Neural progenitor cell (in vitro differentiated cells): Measurements from ENCODE around the gene DDX5. TPM values are rescaled to one million over a fixed set of nuclear protein-coding genes. Genes with fewer than 3 reads are reported as not detected.

Experiments used
- DNase-seq: peaks from one replicate; pipeline ENCODE4 v3.0.0-alpha.2; 2016; ENCODE audit warnings: low spot score
- H2AFZ ChIP-seq: fragments of 200-600 bp; sonication (generic); replicated peaks from 2 replicates; pipeline ENCODE4 v1.6.1; 2016; ENCODE audit warnings: antibody characterized with exemption
- H3F3A ChIP-seq: fragments of 200-600 bp; sonication (generic); 2 replicates; pipeline ENCODE4 v1.6.1; 2016; ENCODE audit warnings: antibody characterized with exemption, low read depth
- H3K27ac ChIP-seq: fragments of 200-600 bp; sonication (generic); 2 replicates; pipeline ENCODE4 v1.5.1; 2016; ENCODE audit warnings: mild to moderate bottlenecking
- H3K27me3 ChIP-seq: fragments of 200-600 bp; sonication (generic); 2 replicates; pipeline ENCODE4 v1.6.1; 2016; ENCODE audit warnings: mild to moderate bottlenecking, moderate library complexity
- H3K36me3 ChIP-seq: fragments of 200-600 bp; sonication (generic); 2 replicates; pipeline ENCODE4 v1.5.1; 2016
- H3K4me1 ChIP-seq: fragments of 200-600 bp; sonication (generic); 2 replicates; pipeline ENCODE4 v1.6.1; 2016; ENCODE audit warnings: mixed run types
- H3K4me2 ChIP-seq: fragments of 200-600 bp; sonication (generic); 2 replicates; pipeline ENCODE4 v1.6.1; 2016
- H3K4me3 ChIP-seq: fragments of 200-600 bp; sonication (generic); 2 replicates; pipeline ENCODE4 v1.5.1; 2016
- H3K79me2 ChIP-seq: fragments of 200-600 bp; sonication (generic); 2 replicates; pipeline ENCODE4 v1.6.1; 2016; ENCODE audit warnings: low read depth
- H3K9ac ChIP-seq: fragments of 200-600 bp; sonication (generic); 2 replicates; pipeline ENCODE4 v1.6.1; 2016
- H3K9me3 ChIP-seq: fragments of 200-600 bp; sonication (generic); 2 replicates; pipeline ENCODE4 v1.5.1; 2016; ENCODE audit warnings: low read depth
- H4K20me1 ChIP-seq: fragments of 200-600 bp; sonication (generic); 2 replicates; pipeline ENCODE4 v1.6.1; 2016; ENCODE audit warnings: low read depth
- H3K27ac Mint-ChIP-seq: 3 replicates; pipeline ENCODE4 v1.8.0; 2021; ENCODE audit warnings: mixed read lengths
- H3K27me3 Mint-ChIP-seq: 2 replicates; pipeline ENCODE4 v1.8.0; 2022; ENCODE audit warnings: low read depth, mild to moderate bottlenecking, inconsistent platforms, moderate library complexity, mixed read lengths; ENCODE audit not compliant: insufficient read depth
- H3K36me3 Mint-ChIP-seq: 3 replicates; pipeline ENCODE4 v1.8.0; 2021; ENCODE audit warnings: mixed read lengths
- H3K4me1 Mint-ChIP-seq: 3 replicates; pipeline ENCODE4 v1.8.0; 2021; ENCODE audit warnings: mixed read lengths
- H3K4me3 Mint-ChIP-seq: 3 replicates; pipeline ENCODE4 v1.8.0; 2021; ENCODE audit warnings: mild to moderate bottlenecking, moderate library complexity, mixed read lengths
- H3K9me3 Mint-ChIP-seq: 3 replicates; pipeline ENCODE4 v1.8.0; 2020; ENCODE audit warnings: mixed read lengths
- EZH2 ChIP-seq: fragments of 200-600 bp; sonication (generic); IDR thresholded peaks from 2 replicates; pipeline ENCODE4 v1.6.1; 2017; ENCODE audit warnings: antibody characterized with exemption, mild to moderate bottlenecking, moderate library complexity
- EZH2phosphoT487 ChIP-seq: fragments of 200-600 bp; sonication (generic); IDR thresholded peaks from 2 replicates; pipeline ENCODE4 v1.6.1; 2017; ENCODE audit warnings: antibody characterized with exemption
- microRNA-seq: library from miRNA; unstranded; fragments of <30 nt; microRNA quantifications from one replicate; pipeline ENCODE4, GENCODE V29; 2016
- small RNA-seq: library from RNA; depleted of rRNA; stranded (forward); fragments of <200 nt; gene quantifications from one replicate; pipeline ENCODE3, GENCODE V24; 2015
- total RNA-seq: library from RNA; depleted of rRNA; stranded (reverse); fragments of >200 nt; gene quantifications from 2 replicates; pipeline ENCODE4 v1.2.3, GENCODE V29; 2015; ENCODE audit warnings: low replicate concordance
- TF ChIP-seq, protein P1 (sequence below): fragments of 200-600 bp; sonication (generic); IDR thresholded peaks from 2 replicates; pipeline ENCODE4 v1.5.1; 2017; ENCODE audit warnings: antibody characterized with exemption, mild to moderate bottlenecking

Gene DDX5
- total RNA-seq, 1 donor from 2014 or later = 967 TPM

DNA sequence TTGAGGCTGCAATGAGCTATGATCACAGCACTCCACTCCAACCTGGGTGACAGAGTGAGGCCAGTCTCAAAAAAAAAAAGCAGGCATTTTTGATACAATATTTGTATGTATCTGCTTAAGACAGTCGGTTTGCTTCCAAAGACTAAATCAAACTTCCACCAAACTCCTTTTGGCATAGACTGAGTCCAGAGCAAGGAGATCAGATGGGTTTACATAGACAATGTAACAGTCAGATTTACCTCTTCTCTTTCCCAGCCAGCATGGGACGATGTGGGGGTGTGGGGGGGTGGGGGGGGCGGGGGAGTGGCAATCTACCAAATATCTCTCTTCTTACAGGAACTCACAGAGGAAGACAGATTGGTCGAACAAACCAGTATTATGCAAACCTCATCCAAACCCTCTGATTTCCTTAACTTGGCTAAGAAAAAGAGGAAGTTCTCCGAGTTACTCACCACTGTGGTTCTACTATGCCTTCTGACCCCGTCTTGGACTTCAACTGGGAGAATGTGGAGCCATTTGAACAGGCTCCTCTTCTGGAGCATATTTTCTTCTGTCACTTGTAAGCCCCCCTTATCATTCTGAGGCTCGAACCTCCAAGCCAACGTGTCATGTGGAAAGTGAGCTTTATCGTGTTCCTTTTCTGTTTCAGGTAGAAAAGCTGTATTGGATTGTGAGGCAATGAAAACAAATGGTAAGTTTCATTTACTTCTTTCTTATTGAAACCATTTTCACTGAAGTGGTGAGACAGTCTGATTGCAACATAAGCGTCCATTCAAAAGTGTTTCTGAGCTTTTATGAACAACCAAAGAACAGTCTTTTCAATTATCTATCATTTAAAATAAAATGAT is 57.2 kb downstream of the DDX5 start, which contains the start of gene MILR1:
TSS of gene MILR1 (plus strand) at position 451 of the 848 bp plus-strand sequence. CDS start at position 505, 54 bp downstream.
- peak within 1 kb of the TSS; percentile 39 for H2AFZ ChIP-seq
- no peak for TF ChIP-seq EZH2
- no peak for TF ChIP-seq EZH2phosphoT487
- TF ChIP-seq, protein P1, sequence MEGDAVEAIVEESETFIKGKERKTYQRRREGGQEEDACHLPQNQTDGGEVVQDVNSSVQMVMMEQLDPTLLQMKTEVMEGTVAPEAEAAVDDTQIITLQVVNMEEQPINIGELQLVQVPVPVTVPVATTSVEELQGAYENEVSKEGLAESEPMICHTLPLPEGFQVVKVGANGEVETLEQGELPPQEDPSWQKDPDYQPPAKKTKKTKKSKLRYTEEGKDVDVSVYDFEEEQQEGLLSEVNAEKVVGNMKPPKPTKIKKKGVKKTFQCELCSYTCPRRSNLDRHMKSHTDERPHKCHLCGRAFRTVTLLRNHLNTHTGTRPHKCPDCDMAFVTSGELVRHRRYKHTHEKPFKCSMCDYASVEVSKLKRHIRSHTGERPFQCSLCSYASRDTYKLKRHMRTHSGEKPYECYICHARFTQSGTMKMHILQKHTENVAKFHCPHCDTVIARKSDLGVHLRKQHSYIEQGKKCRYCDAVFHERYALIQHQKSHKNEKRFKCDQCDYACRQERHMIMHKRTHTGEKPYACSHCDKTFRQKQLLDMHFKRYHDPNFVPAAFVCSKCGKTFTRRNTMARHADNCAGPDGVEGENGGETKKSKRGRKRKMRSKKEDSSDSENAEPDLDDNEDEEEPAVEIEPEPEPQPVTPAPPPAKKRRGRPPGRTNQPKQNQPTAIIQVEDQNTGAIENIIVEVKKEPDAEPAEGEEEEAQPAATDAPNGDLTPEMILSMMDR = no peak

More for the DNA sequence above, 57.2 kb downstream of the DDX5 start, which contains the start of gene MILR1:
- H3K9me3 Mint-ChIP-seq = no peaks in the 10 kb centered on the region
- H3K27me3 Mint-ChIP-seq = peaks cover 8% of the 10 kb centered on the region
- DNase-seq = no peak
- Histone ChIP-seq H3K4me1 (no peaks in the 10 kb centered on the region), H3K4me2 (no peak within 1 kb of the TSS), H3K4me3 (no peak within 1 kb of the TSS), H3K27ac (no peak within 1 kb of the TSS), H3K27me3 (no peaks in the 10 kb centered on the region), H3F3A (no peaks in the 10 kb centered on the region), H3K36me3 (no peaks in the 10 kb centered on the region), H3K9me3 (no peaks in the 10 kb centered on the region), H3K9ac (no peak within 1 kb of the TSS), H4K20me1 (no peaks in the 10 kb centered on the region), H3K79me2 (no peaks in the 10 kb centered on the region)
- no peaks in the 10 kb centered on the region for H3K36me3 Mint-ChIP-seq
- H3K4me1 Mint-ChIP-seq = no peaks in the 10 kb centered on the region
- H3K4me3 Mint-ChIP-seq = no peak within 1 kb of the TSS
- no peak within 1 kb of the TSS for H3K27ac Mint-ChIP-seq

Small RNA genes within 50 kb of the gene (microRNA-seq; reads per million reads assigned to microRNA genes)
- gene MIR3064 = 2.5 reads per million, percentile 10 among the genes with 10 or more reads in this experiment
- gene MIR5047 = not detected

Small RNA genes within 50 kb of the gene (small RNA-seq; reads per million reads assigned to genes)
- not detected for gene ATP5MFP4

Other genes starting within 250 kb of the DDX5 start
- 10.6 and 11.7 TPM in 2 replicates for gene TEX2, start 243.0 kb downstream of the DDX5 start, total RNA-seq
- not detected in 2 replicates for gene PECAM1, start 115.4 kb downstream of the DDX5 start, total RNA-seq
- not detected in 2 replicates for gene MILR1, start 57.2 kb downstream of the DDX5 start, total RNA-seq
- gene POLG2, start 9.2 kb downstream of the DDX5 start, total RNA-seq = 29.5 and 33.9 TPM in 2 replicates
- 75.4 and 76.9 TPM in 2 replicates for gene CEP95, start 688 bp upstream of the DDX5 start, total RNA-seq
- 21.6 and 24.6 TPM in 2 replicates for gene SMURF2, start 156.0 kb upstream of the DDX5 start, total RNA-seq